ENCODE measurements around the gene NECTIN1. TPM values are rescaled to one million over a fixed set of nuclear protein-coding genes. Genes with fewer than 3 reads are reported as not detected.
A peak's percentile ranks its signal among the peaks of the same experiment; 100 is the strongest.

Gene NECTIN1
- total RNA-seq, 1 experiment from 2014 or later = 19.9 TPM

GRCh38 chr11:119615003-119615881 lies 113.8 kb downstream of the NECTIN1 start:
- BruUV-seq (replicated peaks) = no TSS peak
- peak overlapping the region; percentile 39 for H3K4me2 ChIP-seq (ENCODE audit: low read length)
- no peaks in the 10 kb centered on the region for H3K79me2 ChIP-seq (ENCODE audit: low read length)
- H3K9me2 ChIP-seq (replicated peaks; ENCODE audit: low read length) = no peaks in the 10 kb centered on the region
- no peaks in the 10 kb centered on the region for H4K20me1 ChIP-seq (ENCODE audit: low read length)
- TF ChIP-seq EZH2 (IDR thresholded peaks at IDR 0.05; ENCODE audit: low read length, unreplicated experiment) (no peak), EZH2phosphoT487 (IDR thresholded peaks at IDR 0.05; ENCODE audit: borderline replicate concordance, low read length) (no peak)
- peak overlapping the region; percentile 17 for H2AFZ ChIP-seq (ENCODE audit: low read length)
- no peaks in the 10 kb centered on the region for H3F3A ChIP-seq (ENCODE audit: low read length, unreplicated experiment)
- DNase-seq (peak; percentile 97), ATAC-seq (peak; percentile 98)
- no peaks in the 10 kb centered on the region for H3K9me3 ChIP-seq (ENCODE audit: low read length)
- no peaks in the 10 kb centered on the region for H3K36me3 ChIP-seq (ENCODE audit: low read depth, low read length)
- peak overlapping the region; percentile 22 for H3K9ac ChIP-seq (ENCODE audit: low read length)
- H3K27ac ChIP-seq (ENCODE audit: low read length) = peak overlapping the region; percentile 85
- H3K4me1 ChIP-seq (ENCODE audit: insufficient read depth, low read length) = peaks cover 27% of the 10 kb centered on the region
- ChIA-PET CTCF (no interaction called here), POLR2A (ENCODE audit: unreplicated experiment) (interaction anchor here (0.5 to 0.8 kb wide), 3 partner anchors 30 to 114 kb away, joined by 3 to 4 read pairs (median 3); partner anchors contain the start of gene NECTIN1)
- H3K27me3 ChIP-seq (ENCODE audit: low read length) = no peaks in the 10 kb centered on the region
- H3K4me3 ChIP-seq (ENCODE audit: low read length) = no peak overlapping the region
- intact Hi-C loops (cut with micrococcal nuclease) = loop anchor here (2.0 to 5.0 kb wide), 2 partner anchors 20 to 133 kb away; no protein-coding TSS in a partner anchor

- POLR2A ChIA-PET (ENCODE audit: unreplicated experiment) = interaction anchor here (0.6 to 0.8 kb wide), 2 partner anchors 29 to 30 kb away, joined by 3 to 4 read pairs; no protein-coding TSS in a partner anchor
Observed at GRCh38 chr11:119614222-119615002, 114.6 kb downstream of the NECTIN1 start.

More at GRCh38 chr11:119614222-119615002, 114.6 kb downstream of the NECTIN1 start:
- H3F3A ChIP-seq (ENCODE audit: low read length, unreplicated experiment) = no peaks in the 10 kb centered on the region
- H3K79me2 ChIP-seq (ENCODE audit: low read length) = no peaks in the 10 kb centered on the region
- TF ChIP-seq EZH2 (IDR thresholded peaks at IDR 0.05; ENCODE audit: low read length, unreplicated experiment) (no peak), EZH2phosphoT487 (IDR thresholded peaks at IDR 0.05; ENCODE audit: borderline replicate concordance, low read length) (no peak), CTCF (conservative IDR thresholded peaks at IDR 0.05; ENCODE audit: low read depth, low read length) (no peak)
- no peaks in the 10 kb centered on the region for H3K9me2 ChIP-seq (replicated peaks; ENCODE audit: low read length)
- ATAC-seq = no peak
- H3K27ac ChIP-seq (ENCODE audit: low read length) = peak overlapping the region; percentile 85
- no peak for DNase-seq
- no peak overlapping the region for H2AFZ ChIP-seq (ENCODE audit: low read length)
- no peaks in the 10 kb centered on the region for H4K20me1 ChIP-seq (ENCODE audit: low read length)
- peaks cover 27% of the 10 kb centered on the region for H3K4me1 ChIP-seq (ENCODE audit: insufficient read depth, low read length)
- H3K27me3 ChIP-seq (ENCODE audit: low read length) = no peaks in the 10 kb centered on the region
- intact Hi-C loops (cut with micrococcal nuclease) = loop anchor here (2.0 to 5.0 kb wide), 2 partner anchors 20 to 132 kb away; no protein-coding TSS in a partner anchor
- H3K9ac ChIP-seq (ENCODE audit: low read length) = no peak overlapping the region
- no peaks in the 10 kb centered on the region for H3K36me3 ChIP-seq (ENCODE audit: low read depth, low read length)
- H3K9me3 ChIP-seq (ENCODE audit: low read length) = no peaks in the 10 kb centered on the region
- peak overlapping the region; percentile 21; the same call in 1 of the 2 replicates for H3K4me2 ChIP-seq (ENCODE audit: low read length)
- no peak overlapping the region for H3K4me3 ChIP-seq (ENCODE audit: low read length)
- CTCF ChIA-PET = no interaction called here
- BruUV-seq (replicated peaks) = no TSS peak

Measured in PC-3 (cell line).